Large intestine (tissue), 3 donors: Measurements from ENCODE around the gene PDX1. TPM values are rescaled to one million over a fixed set of nuclear protein-coding genes. Genes with fewer than 3 reads are reported as not detected.
A peak's percentile ranks its signal among the peaks of the same experiment; 100 is the strongest.

Experiments
- DNase-seq, 2 donors: peaks; one replicate each; pipeline versions ENCODE4 v3.0.0 to v3.0.0-alpha.2; 2013
- H3K27ac ChIP-seq: one replicate; pipeline ENCODE4 v1.5.1; 2013; ENCODE audit warnings: low read length
- H3K27me3 ChIP-seq: 2 replicates; pipeline ENCODE4 v1.6.1; 2013; ENCODE audit warnings: low read length; ENCODE audit not compliant: control insufficient read depth, insufficient read depth
- H3K36me3 ChIP-seq: 2 replicates; pipeline ENCODE4 v1.6.1; 2013; ENCODE audit warnings: low read length; ENCODE audit not compliant: control insufficient read depth, insufficient read depth
- H3K4me1 ChIP-seq: one replicate; pipeline ENCODE4 v1.6.1; 2013; ENCODE audit warnings: low read length; ENCODE audit not compliant: control insufficient read depth, insufficient read depth
- H3K4me3 ChIP-seq: one replicate; pipeline ENCODE4 v1.5.1; 2013; ENCODE audit warnings: low read length
- H3K9me3 ChIP-seq: one replicate; pipeline ENCODE4 v1.6.1; 2013; ENCODE audit warnings: mild to moderate bottlenecking, low read depth, low read length, moderate library complexity; ENCODE audit not compliant: control insufficient read depth
- WGBS: methylation state at CpG from one replicate; pipeline ENCODE4 v1.1.5; 2013; ENCODE audit warnings: low lambda C conversion rate; ENCODE audit not compliant: insufficient coverage; 5-methylcytosine and 5-hydroxymethylcytosine counted together
- polyA plus RNA-seq: library from polyadenylated mRNA; unstranded; fragments of 120-200 nt; gene quantifications from one replicate; pipeline ENCODE4 v1.2.1, GENCODE V29; 2013

The PDX1 gene
- polyA plus RNA-seq, 1 donor, result 20.0 TPM

GRCh38 chr13:27965740-27966640 is 46.2 kb downstream of the PDX1 start:
- peaks cover 3% of the 10 kb centered on the region for H3K9me3 ChIP-seq
- H3K4me1 ChIP-seq, result peaks cover 21% of the 10 kb centered on the region
- peaks cover 74% of the 10 kb centered on the region for H3K27me3 ChIP-seq
- H3K4me3 ChIP-seq, result peak overlapping the region; percentile 87
- peak in 1 of 2 donors; percentile 55 for DNase-seq
- peaks cover 46% of the 10 kb centered on the region for H3K36me3 ChIP-seq
- H3K27ac ChIP-seq, result peak overlapping the region; percentile 98
- WGBS, result no CpG with 5 or more reads among the region's 45 CpGs

GRCh38 chr13:27966641-27967202 is 46.9 kb downstream of the PDX1 start:
- H3K9me3 ChIP-seq, result peaks cover 3% of the 10 kb centered on the region
- peaks cover 26% of the 10 kb centered on the region for H3K4me1 ChIP-seq
- DNase-seq, result peak in 1 of 2 donors; percentile 44
- WGBS, result no CpG with 5 or more reads among the region's 38 CpGs
- H3K27me3 ChIP-seq, result peaks cover 74% of the 10 kb centered on the region
- H3K36me3 ChIP-seq, result peaks cover 40% of the 10 kb centered on the region
- peak overlapping the region; percentile 98 for H3K27ac ChIP-seq
- H3K4me3 ChIP-seq, result peak overlapping the region; percentile 87

GRCh38 chr13:27967203-27967735 is 47.5 kb downstream of the PDX1 start:
- Histone ChIP-seq H3K9me3 (peaks cover 3% of the 10 kb centered on the region), H3K4me1 (peaks cover 28% of the 10 kb centered on the region), H3K36me3 (peaks cover 38% of the 10 kb centered on the region), H3K4me3 (peak overlapping the region; percentile 87), H3K27me3 (peaks cover 77% of the 10 kb centered on the region), H3K27ac (peak overlapping the region; percentile 98)
- peak in 1 of 2 donors; percentile 22 for DNase-seq
- no CpG with 5 or more reads among the region's 18 CpGs for WGBS

- H3K27me3 ChIP-seq, result peaks cover 77% of the 10 kb centered on the region
- no CpG with 5 or more reads among the region's 33 CpGs for WGBS
These were observed 48.0 kb downstream of the PDX1 start for GRCh38 chr13:27967736-27968315.

GRCh38 chr13:27968316-27969081 is 48.7 kb downstream of the PDX1 start:
- DNase-seq, result no peak
- Histone ChIP-seq H3K4me1 (peaks cover 29% of the 10 kb centered on the region), H3K4me3 (peak overlapping the region; percentile 87), H3K9me3 (peaks cover 3% of the 10 kb centered on the region), H3K27me3 (peaks cover 74% of the 10 kb centered on the region), H3K36me3 (peaks cover 28% of the 10 kb centered on the region), H3K27ac (peak overlapping the region; percentile 98)
- no CpG with 5 or more reads among the region's 86 CpGs for WGBS

More at GRCh38 chr13:27967736-27968315, 48.0 kb downstream of the PDX1 start:
- peak overlapping the region; percentile 87 for H3K4me3 ChIP-seq
- H3K27ac ChIP-seq, result peak overlapping the region; percentile 98
- peaks cover 3% of the 10 kb centered on the region for H3K9me3 ChIP-seq
- peaks cover 34% of the 10 kb centered on the region for H3K36me3 ChIP-seq
- peak in 1 of 2 donors; percentile 9 for DNase-seq
- peaks cover 29% of the 10 kb centered on the region for H3K4me1 ChIP-seq

GRCh38 chr13:27969082-27969865 is 49.5 kb downstream of the PDX1 start, which contains the start of gene CDX2:
CDX2 (minus strand) TSS chr13:27969315; CDS start chr13:27969006, 309 bp downstream.
- peaks cover 33% of the 10 kb centered on the region for H3K4me1 ChIP-seq
- 0% methylated on average over 2 of the region's 34 CpGs for WGBS
- peak within 1 kb of the TSS; percentile 98 for H3K27ac ChIP-seq
- peak within 1 kb of the TSS; percentile 87 for H3K4me3 ChIP-seq
- H3K9me3 ChIP-seq, result peaks cover 3% of the 10 kb centered on the region
- DNase-seq, result peak; percentile 98 to 100
- peaks cover 72% of the 10 kb centered on the region for H3K27me3 ChIP-seq
- peaks cover 25% of the 10 kb centered on the region for H3K36me3 ChIP-seq

GRCh38 chr13:27969866-27970229 is 50.0 kb downstream of the PDX1 start:
- no CpG with 5 or more reads among the region's 7 CpGs for WGBS
- peaks cover 19% of the 10 kb centered on the region for H3K36me3 ChIP-seq

GRCh38 chr13:27970382-27971235 is 50.8 kb downstream of the PDX1 start:
- Histone ChIP-seq H3K9me3 (peaks cover 3% of the 10 kb centered on the region), H3K4me3 (peak overlapping the region; percentile 42), H3K4me1 (peaks cover 37% of the 10 kb centered on the region), H3K27me3 (peaks cover 64% of the 10 kb centered on the region), H3K36me3 (peaks cover 12% of the 10 kb centered on the region), H3K27ac (peak overlapping the region; percentile 98)
- WGBS, result no CpG with 5 or more reads among the region's 53 CpGs
- peak in 1 of 2 donors; percentile 60 for DNase-seq

More at GRCh38 chr13:27969866-27970229, 50.0 kb downstream of the PDX1 start:
- H3K4me1 ChIP-seq, result peaks cover 37% of the 10 kb centered on the region
- H3K27me3 ChIP-seq, result peaks cover 67% of the 10 kb centered on the region
- peak overlapping the region; percentile 98 for H3K27ac ChIP-seq
- peak overlapping the region; percentile 42 for H3K4me3 ChIP-seq
- peaks cover 3% of the 10 kb centered on the region for H3K9me3 ChIP-seq
- DNase-seq, result no peak
